ENCODE results near the gene CCDC102B.
"Not testable (repeated sequence)": the region's sequence is repeated elsewhere in the genome, so short reads cannot be mapped to it uniquely, and the experiment has no call there.

CCDC102B gene

GRCh38 chr18:68942230-68942629 lies 144.3 kb downstream of the CCDC102B start:
- H3K4me3 ChIP-seq (ENCODE audit: low read depth, low read length), result no peak overlapping the region
- in situ Hi-C loops (cut with HindIII; ENCODE audit: low pct_ligation_motif_present, low sequenced_read_pairs), result no loop called here
- no peak overlapping the region for H3K27ac ChIP-seq
- no peak for DNase-seq
- H3K27me3 ChIP-seq (replicated peaks), result no peaks in the 10 kb centered on the region
- no peaks in the 10 kb centered on the region for H3K36me3 ChIP-seq (replicated peaks)
- no peak for TF ChIP-seq CTCF (IDR thresholded peaks at IDR 0.05; ENCODE audit: low read depth, low read length, missing control alignments)

- DNase-seq; H3K27ac ChIP-seq; in situ Hi-C loops (cut with HindIII; ENCODE audit: low pct_ligation_motif_present, low sequenced_read_pairs); H3K4me3 ChIP-seq (ENCODE audit: low read depth, low read length); H3K36me3 ChIP-seq (replicated peaks); H3K27me3 ChIP-seq (replicated peaks): not testable (repeated sequence)
Measured at GRCh38 chr18:68943861-68944260, 146.0 kb downstream of the CCDC102B start.

- in situ Hi-C loops (cut with HindIII; ENCODE audit: low pct_ligation_motif_present, low sequenced_read_pairs), result no loop called here
- no peak for TF ChIP-seq CTCF (IDR thresholded peaks at IDR 0.05; ENCODE audit: low read depth, low read length, missing control alignments)
- Histone ChIP-seq H3K36me3 (replicated peaks) (no peaks in the 10 kb centered on the region), H3K27me3 (replicated peaks) (no peaks in the 10 kb centered on the region), H3K27ac (no peak overlapping the region), H3K4me3 (ENCODE audit: low read depth, low read length) (no peak overlapping the region)
- no peak for DNase-seq
Measured at GRCh38 chr18:68944330-68944729, 146.4 kb downstream of the CCDC102B start.

- no peaks in the 10 kb centered on the region for H3K36me3 ChIP-seq (replicated peaks)
- no peak overlapping the region for H3K4me3 ChIP-seq (ENCODE audit: low read depth, low read length)
- in situ Hi-C loops (cut with HindIII; ENCODE audit: low pct_ligation_motif_present, low sequenced_read_pairs), result no loop called here
- no peak for DNase-seq
- no peaks in the 10 kb centered on the region for H3K27me3 ChIP-seq (replicated peaks)
- TF ChIP-seq CTCF (IDR thresholded peaks at IDR 0.05; ENCODE audit: low read depth, low read length, missing control alignments), result no peak
- no peak overlapping the region for H3K27ac ChIP-seq
Measured at GRCh38 chr18:68944826-68945225, 146.9 kb downstream of the CCDC102B start.

GRCh38 chr18:68948622-68949021 lies 150.7 kb downstream of the CCDC102B start:
- in situ Hi-C loops (cut with HindIII; ENCODE audit: low pct_ligation_motif_present, low sequenced_read_pairs), result no loop called here
- no peak for TF ChIP-seq CTCF (IDR thresholded peaks at IDR 0.05; ENCODE audit: low read depth, low read length, missing control alignments)
- DNase-seq, result no peak
- no peaks in the 10 kb centered on the region for H3K36me3 ChIP-seq (replicated peaks)
- no peaks in the 10 kb centered on the region for H3K27me3 ChIP-seq (replicated peaks)
- no peak overlapping the region for H3K27ac ChIP-seq
- H3K4me3 ChIP-seq (ENCODE audit: low read depth, low read length), result no peak overlapping the region

GRCh38 chr18:68954738-68955137 lies 156.9 kb downstream of the CCDC102B start:
- Histone ChIP-seq H3K27me3 (replicated peaks) (no peaks in the 10 kb centered on the region), H3K4me3 (ENCODE audit: low read depth, low read length) (no peak overlapping the region), H3K36me3 (replicated peaks) (no peaks in the 10 kb centered on the region), H3K27ac (no peak overlapping the region)
- TF ChIP-seq CTCF (IDR thresholded peaks at IDR 0.05; ENCODE audit: low read depth, low read length, missing control alignments), result no peak
- no peak for DNase-seq
- in situ Hi-C loops (cut with HindIII; ENCODE audit: low pct_ligation_motif_present, low sequenced_read_pairs), result no loop called here

All from brain microvascular endothelial cell (primary cell).